NCI-H82 treated with DMSO at 0.1 percent for 48 hours (cell line): Measurements from ENCODE around the gene CGREF1.
"Not testable (repeated sequence)": the region's sequence is repeated elsewhere in the genome, so short reads cannot be mapped to it uniquely, and the experiment has no call there.

Experiments used
- DNase-seq: peaks from one replicate; lab custom pipeline; 2025; ENCODE audit not compliant: unreplicated experiment; lab: John Stamatoyannopoulos, UW

CGREF1 gene

DNA sequence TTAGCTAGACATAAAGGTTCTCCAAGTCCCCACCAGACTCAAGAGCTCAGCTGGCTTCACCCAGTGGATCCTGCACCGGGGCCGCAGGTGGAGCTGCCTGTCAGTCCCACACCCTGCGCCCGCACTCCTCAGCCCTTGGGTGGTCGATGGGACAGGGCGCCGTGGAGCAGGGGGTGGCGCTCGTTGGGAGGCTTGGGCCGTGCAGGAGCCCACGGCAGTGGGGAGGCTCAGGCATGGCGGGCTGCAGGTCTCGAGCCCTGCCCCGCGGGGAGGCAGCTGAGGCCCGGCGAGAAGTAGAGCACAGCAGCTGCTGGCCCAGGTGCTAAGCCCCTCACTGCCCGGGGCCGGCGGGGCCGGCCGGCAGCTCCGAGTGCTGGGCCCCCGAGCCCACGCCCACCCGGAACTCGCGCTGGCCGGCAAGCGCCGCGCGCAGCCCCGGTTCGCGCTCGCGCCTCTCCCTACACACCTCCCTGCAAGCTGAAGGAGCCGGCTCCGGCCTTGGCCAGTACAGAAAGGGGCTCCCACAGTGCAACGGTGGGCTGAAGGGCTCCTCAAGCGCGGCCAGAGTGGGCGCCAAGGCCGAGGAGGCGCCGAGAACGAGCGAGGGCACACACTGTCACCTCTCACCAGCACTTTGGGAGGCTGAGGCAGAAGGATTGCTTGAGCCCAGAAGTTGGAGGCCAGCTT is 7.4 kb downstream of the CGREF1 start:
- DNase-seq, result not testable (repeated sequence)

- DNase-seq, result not testable (repeated sequence)
Measured at GRCh38 chr2:27110603-27111352, 8.2 kb downstream of the CGREF1 start.

DNA sequence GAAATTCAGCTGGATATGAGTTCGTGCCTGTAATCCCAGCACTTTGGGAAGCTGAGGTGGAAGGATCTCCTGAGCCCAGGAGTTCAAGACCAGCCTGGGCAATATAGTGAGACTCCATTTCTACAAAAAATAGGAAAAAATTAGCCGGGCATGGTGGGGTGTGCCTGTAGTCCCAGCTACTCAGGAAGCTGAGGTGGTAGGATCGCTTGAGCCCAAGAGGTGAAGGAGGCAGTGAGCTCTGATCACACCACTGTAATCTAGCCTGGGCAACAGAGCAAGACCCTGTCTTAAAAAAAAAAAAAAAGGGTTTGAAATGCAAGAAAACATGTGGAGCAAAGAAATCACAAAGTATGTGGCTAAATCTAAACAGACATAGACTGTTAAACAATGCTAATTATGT is 9.8 kb downstream of the CGREF1 start:
- DNase-seq, result no peak

- no peak for DNase-seq
Measured at GRCh38 chr2:27108221-27108620, 10.7 kb downstream of the CGREF1 start.

DNA sequence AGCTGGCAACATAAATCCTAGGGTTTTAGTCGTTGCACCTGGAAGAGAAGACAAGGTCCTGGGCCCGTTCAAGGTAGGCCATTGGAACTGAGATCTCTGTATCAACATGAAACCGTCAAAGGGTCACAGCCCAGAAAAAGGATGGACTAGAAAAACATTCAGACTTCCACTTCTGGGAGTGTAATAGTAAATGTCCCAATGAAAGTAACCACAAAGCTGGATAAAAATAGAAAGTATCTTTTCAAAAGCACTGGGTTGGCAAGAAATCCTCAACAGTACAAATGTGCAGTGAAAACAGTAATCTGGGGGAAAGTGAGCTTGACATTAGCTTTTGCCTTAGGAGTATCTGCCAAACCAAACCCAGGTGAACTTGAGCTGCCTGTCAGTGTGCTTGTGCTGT is 12.9 kb downstream of the CGREF1 start:
- DNase-seq, result no peak

DNA sequence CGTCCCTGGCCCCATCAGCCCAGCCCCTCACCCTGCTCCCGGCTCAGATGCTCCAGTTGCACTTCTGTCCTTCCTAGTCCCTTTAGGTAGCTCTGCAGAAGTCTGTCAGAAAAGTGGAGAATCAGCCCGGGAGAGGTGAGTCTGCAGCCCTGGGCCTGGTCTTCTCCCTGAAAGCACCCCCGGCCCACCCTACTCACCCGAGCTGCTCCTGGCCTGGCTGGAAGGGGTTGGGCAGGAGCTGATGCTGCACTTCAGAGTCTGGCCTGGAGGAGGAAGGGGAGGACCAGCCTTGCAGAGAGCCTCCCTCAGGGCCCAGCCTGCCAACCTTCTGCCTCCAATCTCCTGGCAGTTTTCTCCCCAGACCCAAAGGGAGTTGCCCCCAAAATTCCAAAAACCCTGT is 16.6 kb downstream of the CGREF1 start:
- DNase-seq, result no peak

DNA sequence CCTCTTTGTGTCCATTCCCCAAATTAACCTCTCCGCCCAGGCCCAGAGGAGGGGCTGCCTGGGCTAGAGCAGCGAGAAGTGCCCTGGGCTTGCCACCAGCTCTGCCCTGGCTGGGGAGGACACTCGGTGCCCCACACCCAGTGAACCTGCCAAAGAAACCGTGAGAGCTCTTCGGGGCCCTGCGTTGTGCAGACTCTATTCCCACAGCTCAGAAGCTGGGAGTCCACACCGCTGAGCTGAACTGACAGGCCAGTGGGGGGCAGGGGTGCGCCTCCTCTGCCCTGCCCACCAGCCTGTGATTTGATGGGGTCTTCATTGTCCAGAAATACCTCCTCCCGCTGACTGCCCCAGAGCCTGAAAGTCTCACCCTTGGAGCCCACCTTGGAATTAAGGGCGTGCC is 18.9 kb downstream of the CGREF1 start:
- DNase-seq, result no peak

DNA sequence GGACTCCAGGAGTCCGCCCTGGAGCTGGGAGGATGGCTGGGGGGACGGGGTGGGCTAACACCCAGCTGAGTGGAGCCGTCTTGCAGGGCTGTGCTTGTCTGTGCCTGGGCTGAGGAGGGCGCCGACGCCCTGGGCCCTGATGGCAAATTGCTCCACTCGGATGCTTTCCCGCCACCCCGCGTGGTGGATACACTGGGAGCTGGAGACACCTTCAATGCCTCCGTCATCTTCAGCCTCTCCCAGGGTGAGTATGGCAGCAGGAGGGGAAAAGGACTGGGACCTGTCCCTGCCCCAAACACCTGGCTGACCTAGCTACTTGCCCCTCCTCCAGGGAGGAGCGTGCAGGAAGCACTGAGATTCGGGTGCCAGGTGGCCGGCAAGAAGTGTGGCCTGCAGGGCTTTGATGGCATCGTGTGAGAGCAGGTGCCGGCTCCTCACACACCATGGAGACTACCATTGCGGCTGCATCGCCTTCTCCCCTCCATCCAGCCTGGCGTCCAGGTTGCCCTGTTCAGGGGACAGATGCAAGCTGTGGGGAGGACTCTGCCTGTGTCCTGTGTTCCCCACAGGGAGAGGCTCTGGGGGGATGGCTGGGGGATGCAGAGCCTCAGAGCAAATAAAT is 19.5 kb downstream of the CGREF1 start:
- no peak for DNase-seq

- no peak for DNase-seq
Measured at GRCh38 chr2:27097341-27097740, 21.6 kb downstream of the CGREF1 start.

DNA sequence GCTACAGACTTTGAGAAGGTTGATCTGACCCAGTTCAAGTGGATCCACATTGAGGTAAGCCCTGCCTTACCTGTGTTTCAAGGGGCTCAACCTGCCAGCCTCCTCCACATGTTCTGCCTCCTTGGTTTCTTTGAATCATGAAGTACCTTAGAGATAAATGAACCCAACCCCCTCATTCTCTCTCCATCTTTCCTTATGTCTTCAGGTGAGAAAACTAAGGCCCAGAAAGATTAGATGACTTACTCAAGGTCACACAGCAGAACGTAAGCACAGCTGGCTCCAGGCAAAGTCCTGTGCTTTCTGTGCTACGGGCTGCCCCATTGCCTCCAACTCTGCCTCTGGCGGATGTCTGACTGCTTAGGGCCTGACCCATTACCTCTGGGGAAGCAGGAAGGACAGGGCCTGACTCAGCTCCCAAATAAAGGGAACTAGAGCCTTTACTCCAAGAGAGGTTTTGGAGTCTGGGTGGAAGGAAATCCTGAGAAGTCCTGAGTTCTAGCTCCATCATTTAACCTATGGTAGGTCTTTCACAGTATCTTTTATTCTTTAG is 22.1 kb downstream of the CGREF1 start:
- no peak for DNase-seq

GRCh38 chr2:27095745-27096651 is 22.9 kb downstream of the CGREF1 start:
- peak; percentile 54 for DNase-seq

- no peak for DNase-seq
Measured at GRCh38 chr2:27095427-27095744, 23.5 kb downstream of the CGREF1 start.

DNA sequence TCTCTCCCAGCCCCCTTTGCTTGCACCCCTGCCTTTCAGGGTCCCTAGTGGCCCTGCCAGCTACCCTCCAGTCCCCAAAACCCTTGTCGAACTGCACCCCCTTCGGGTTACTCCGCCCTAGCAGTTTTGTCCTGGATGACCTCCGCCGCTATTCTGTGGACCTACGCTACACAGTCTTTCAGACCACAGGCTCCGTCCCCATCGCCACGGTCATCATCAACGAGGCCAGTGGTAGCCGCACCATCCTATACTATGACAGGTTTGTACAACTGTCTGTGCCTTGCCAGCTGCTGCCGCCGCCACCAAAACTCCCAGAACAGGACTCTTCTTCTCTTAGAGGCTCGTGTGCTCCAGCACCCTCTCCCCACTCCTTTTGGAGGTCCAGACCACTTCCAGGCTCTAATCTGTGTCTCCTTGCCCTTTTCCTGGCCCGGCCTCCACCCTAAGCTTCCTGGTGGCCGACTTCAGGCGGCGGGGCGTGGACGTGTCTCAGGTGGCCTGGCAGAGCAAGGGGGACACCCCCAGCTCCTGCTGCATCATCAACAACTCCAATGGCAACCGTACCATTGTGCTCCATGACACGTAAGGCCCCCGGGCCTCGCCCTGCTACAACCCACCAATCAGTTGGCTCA is 24.5 kb downstream of the CGREF1 start:
- DNase-seq, result no peak

DNA sequence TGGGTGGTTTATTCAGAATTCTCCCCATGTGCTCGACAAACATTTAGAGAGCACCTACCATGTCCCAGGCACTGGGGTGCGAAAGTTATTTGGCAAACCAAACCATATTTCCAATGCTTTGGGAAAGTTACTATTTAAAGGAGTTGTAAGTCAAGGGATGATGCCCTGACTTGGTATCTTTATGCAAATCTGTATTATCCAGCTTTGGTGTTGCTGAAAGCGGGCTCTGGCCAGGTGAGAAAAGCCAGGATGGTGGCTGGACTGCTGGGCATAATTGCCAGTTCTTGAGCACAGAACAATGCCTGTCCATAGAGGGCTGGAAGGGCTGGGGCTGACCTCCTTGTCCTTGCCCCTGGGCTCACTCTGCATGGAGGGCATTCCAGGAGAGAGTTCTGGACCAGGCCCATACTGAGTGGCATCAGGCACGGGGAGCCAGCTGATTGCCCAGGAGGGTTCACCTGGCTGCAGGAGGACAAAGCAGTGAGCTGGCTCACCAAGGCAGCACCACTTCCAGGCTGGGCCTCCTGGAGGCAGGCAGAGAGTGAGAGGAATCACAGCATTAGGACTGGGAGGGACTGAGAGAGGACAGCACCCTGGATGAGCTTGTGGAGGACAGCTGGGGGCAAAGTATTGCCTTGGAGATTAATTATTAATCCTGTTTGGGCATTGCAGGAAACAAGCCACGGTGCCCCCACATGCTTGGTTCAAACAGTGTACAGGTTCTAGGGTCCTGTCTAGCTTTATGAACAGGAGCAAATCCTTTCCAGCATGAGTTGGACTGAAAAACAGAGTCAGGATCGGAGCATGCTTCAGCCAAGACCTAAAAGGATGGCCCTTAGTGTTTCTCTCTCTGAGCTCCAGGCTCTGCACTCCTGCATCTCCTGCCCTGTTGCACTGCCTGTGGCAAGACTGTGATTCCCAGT is 25.2 kb downstream of the CGREF1 start:
- peak; percentile 60 for DNase-seq

DNA sequence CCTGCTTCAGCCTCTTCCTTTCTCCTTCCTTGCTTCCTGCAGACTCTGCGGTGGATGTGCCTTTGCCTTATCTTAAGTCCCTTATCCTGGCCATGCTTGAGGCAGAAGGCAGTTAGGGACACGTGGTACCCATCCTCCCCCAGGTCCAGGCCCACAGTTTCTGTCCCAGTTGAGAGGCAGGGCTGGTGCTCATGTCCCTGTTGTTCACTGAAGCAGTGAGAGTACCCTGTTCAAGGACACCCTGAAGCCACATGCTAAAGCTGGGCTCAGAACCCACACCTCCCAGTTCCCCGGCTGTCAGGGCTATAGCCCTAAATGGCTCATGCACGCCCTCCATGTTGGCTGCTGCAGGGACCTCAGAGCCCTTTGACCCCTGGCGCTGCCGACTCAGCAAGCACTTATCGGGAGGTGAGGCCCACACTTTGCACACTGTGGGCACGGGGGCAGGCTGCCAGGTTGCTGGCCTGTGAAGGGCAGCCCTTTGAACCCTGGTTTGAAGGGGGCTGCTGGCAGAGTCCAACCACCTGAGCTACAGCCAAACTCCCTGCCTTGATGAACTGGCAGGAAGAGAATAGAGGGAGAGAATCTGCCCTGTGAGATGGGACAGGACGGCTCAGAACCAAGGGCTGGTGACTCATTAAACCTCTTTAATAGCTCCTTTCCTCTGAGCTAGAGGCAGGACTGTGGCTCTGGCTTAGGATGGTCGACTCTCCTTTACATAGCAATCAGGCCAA is 26.1 kb downstream of the CGREF1 start:
- no peak for DNase-seq

DNA sequence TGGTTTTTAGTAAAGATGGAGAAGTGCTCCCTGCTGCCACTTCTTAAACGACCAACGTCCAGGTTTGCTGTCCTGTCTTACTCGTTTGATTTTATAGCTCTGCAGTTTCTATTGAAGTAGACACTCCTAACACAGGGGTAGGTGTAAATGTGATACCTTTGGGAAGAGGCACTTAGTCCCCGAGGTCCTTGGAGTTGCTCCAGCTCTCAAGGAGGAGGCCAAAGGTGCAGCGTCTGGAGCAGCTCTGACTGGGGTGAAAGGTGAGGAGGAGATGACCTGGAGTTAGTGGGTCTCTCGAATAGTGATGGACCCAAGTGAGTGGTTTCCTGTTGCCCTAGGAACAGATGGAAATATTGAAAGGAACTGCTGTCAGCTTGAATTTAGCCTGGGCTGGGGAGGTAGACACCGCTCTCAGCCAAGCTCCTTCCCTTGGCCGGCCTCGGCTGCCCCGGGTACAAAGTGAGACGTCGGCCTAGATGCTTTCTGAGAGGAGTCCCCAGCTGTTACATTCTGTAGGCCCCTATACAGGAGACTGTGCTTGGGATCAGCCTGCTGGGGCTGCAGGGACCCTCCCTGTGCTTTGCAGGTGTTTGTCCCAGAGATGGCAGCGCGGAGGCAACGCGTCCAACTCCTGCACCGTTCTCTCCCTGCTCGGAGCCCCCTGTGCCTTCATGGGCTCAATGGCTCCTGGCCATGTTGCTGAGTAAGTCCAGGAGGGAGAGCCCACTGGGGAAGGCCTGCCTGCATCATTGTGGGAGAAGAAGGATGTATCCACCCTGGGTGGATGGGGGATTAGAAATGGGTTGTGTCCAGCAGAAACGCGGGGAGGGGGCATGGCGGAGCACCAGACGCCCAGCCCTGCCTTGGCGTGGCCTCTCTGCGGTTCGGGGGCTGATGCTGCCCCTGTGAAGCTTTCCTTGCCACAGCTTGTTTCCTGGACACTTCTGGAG is 26.9 kb downstream of the CGREF1 start:
- DNase-seq, result no peak

GRCh38 chr2:27089111-27089954 is 29.6 kb downstream of the CGREF1 start:
- no peak for DNase-seq
